ENCODE data around the gene SYNE1. TPM values are rescaled to one million over a fixed set of nuclear protein-coding genes. Genes with fewer than 3 reads are reported as not detected.

The SYNE1 gene
- total and polyA plus RNA-seq, 2 of the 8 experiments (the other 6 are each of a cell fraction or from before 2014, with no cell fraction given), result 2.8 to 5.5 TPM

DNA sequence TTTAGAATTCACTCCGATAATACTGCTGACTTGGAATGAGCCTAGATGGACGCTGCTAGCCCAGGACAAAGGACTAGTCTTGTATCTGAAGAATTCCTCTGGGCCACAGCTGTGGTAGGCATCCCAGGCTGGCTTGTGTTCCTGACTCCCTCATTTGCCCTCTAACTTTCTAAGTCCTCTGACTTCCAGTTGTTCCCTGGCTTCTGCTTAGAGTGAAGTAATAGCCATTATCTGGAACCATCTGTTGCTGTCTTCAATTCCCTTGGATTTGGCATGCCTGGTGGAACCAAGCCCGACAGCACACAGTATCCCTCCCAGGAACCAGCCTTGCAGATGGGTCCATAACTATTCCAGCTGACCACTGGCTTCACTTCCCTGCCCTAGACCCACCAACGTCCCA, 376.0 kb downstream of the SYNE1 start:
- Histone ChIP-seq H2AK5ac (ENCODE audit: low read depth, low read length) (no peak overlapping the region), H3K14ac (ENCODE audit: insufficient read length) (no peak overlapping the region), H3K23ac (ENCODE audit: insufficient read length) (no peak overlapping the region), H4K8ac (ENCODE audit: extremely low read depth, insufficient read depth, low read length) (no peak overlapping the region), H2BK12ac (ENCODE audit: low read depth, low read length) (no peak overlapping the region), H2BK15ac (ENCODE audit: low read length) (no peak overlapping the region), H3K4ac (replicated peaks; ENCODE audit: insufficient read length, low read depth, low read length) (no peak overlapping the region), H2BK5ac (ENCODE audit: low read depth, low read length) (no peak overlapping the region), H3K4me1 (replicated peaks in 1 of 4; ENCODE audit: control insufficient read depth in 3 of 4, insufficient read depth in 4 of 4, low read length in 3 of 4) (no peaks in the 10 kb centered on the region), H2BK20ac (ENCODE audit: low read length) (no peak overlapping the region), H3K56ac (replicated peaks; ENCODE audit: insufficient read length, low read depth, low read length) (no peak overlapping the region), H3K4me3 (ENCODE audit: extremely low read depth in 1 of 4, insufficient read depth in 2 of 4, low read depth in 3 of 4, low read length in 4 of 4) (no peak overlapping the region), H3K4me2 (ENCODE audit: insufficient read depth in 1 of 2, low read depth in 2 of 2, low read length in 2 of 2) (no peak overlapping the region), H3K18ac (ENCODE audit: extremely low read depth, low read length) (no peak overlapping the region), H2BK120ac (replicated peaks; ENCODE audit: low read depth, low read length) (no peak overlapping the region), H3K23me2 (ENCODE audit: low read depth, low read length) (no peaks in the 10 kb centered on the region), H4K91ac (replicated peaks; ENCODE audit: insufficient read length, low read length) (no peak overlapping the region), H3K79me2 (ENCODE audit: control insufficient read depth in 1 of 2, insufficient read depth in 2 of 2, low read length in 2 of 2) (no peaks in the 10 kb centered on the region), H3K27me3 (replicated peaks in 1 of 4; ENCODE audit: control insufficient read depth in 3 of 4, extremely low read depth in 1 of 4, insufficient read depth in 3 of 4, low read length in 3 of 4) (no peaks in the 10 kb centered on the region), H4K5ac (ENCODE audit: insufficient read length, low read depth, low read length) (no peak overlapping the region), H3K36me3 (ENCODE audit: control insufficient read depth in 2 of 4, insufficient read depth in 4 of 4, low read length in 3 of 4) (no peaks in the 10 kb centered on the region), H3K9me3 (ENCODE audit: insufficient read depth in 2 of 2, low read depth in 1 of 2, low read length in 1 of 2) (peaks cover 14 to 17% of the 10 kb centered on the region in 2 experiments), H3K27ac (ENCODE audit: low read depth, low read length) (no peak overlapping the region), H3K9ac (replicated peaks in 1 of 4; ENCODE audit: extremely low read depth in 1 of 4, low read depth in 3 of 4, low read length in 3 of 4) (no peak overlapping the region), H3K79me1 (ENCODE audit: low read depth, low read length) (no peaks in the 10 kb centered on the region), H4K20me1 (replicated peaks in 1 of 2; ENCODE audit: control insufficient read depth in 1 of 2, insufficient read depth in 2 of 2, low read length in 2 of 2) (no peaks in the 10 kb centered on the region), H2AFZ (ENCODE audit: low read length) (no peak overlapping the region)
- CTCF ChIA-PET (ENCODE audit: partially characterized antibody), result no interaction called here
- POLR2A ChIA-PET (ENCODE audit: partially characterized antibody), result no interaction called here
- FAIRE-seq, result no peak
- 91% methylated on average over 4 of the region's 4 CpGs; no CpG with 5 or more reads in 1 of the 2 experiments for WGBS, 2 experiments (ENCODE audit: extremely low coverage in 1 of 2, insufficient coverage in 1 of 2, insufficient read length in 1 of 2, insufficient replicate concordance in 2 of 2, low coverage in 1 of 2, low lambda C conversion rate in 2 of 2, missing lambda C conversion rate in 1 of 2)
- no peak for DNase-seq (ENCODE audit: low read depth in 1 of 2, low spot score in 2 of 2)
- no peak for TF ChIP-seq RXRA (IDR thresholded peaks at IDR 0.05; ENCODE audit: insufficient read depth, low read depth, low read length)
- no peak for TF ChIP-seq POLR2A (IDR thresholded peaks at IDR 0.05; ENCODE audit: control extremely low read depth in 1 of 2, low read depth in 2 of 2, low read length in 2 of 2)
- TF ChIP-seq JUND (IDR thresholded peaks at IDR 0.05; ENCODE audit: low read length), result no peak

Data from H1 (cell line).